ENCODE measurements around the gene KRCC1. TPM values are rescaled to one million over a fixed set of nuclear protein-coding genes. Genes with fewer than 3 reads are reported as not detected.
"Not testable (repeated sequence)": the region's sequence is repeated elsewhere in the genome, so short reads cannot be mapped to it uniquely, and the experiment has no call there.

The KRCC1 gene
- total RNA-seq, 1 donor from 2014 or later = 23.9 TPM

DNA sequence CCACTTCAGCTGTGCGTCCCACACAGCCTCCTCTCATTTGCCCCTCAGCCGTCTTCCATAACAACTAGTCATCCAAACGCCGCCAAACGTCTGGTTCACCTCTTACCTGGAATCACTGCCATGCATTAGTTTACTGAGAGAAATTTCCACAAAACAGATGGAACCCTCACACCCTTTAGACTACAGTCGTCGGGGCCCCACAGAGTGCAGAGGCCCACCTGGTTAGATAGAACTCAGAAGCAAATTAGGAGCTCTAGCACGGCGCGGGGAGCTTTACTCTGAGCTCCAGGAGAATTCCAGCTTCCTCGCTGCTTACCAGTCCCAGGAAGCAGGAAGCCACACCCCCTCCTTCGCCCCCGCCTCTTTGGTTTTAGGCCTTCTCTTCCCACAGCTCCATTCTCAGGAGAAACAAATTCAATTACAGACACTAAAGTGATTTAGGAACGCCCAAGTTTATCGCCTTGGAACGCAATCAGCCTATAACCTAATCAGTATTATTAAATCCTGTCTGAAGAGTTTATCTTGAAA lies 48.6 kb downstream of the KRCC1 start:
- intact Hi-C loops (cut with micrococcal nuclease) = no loop called here

DNA sequence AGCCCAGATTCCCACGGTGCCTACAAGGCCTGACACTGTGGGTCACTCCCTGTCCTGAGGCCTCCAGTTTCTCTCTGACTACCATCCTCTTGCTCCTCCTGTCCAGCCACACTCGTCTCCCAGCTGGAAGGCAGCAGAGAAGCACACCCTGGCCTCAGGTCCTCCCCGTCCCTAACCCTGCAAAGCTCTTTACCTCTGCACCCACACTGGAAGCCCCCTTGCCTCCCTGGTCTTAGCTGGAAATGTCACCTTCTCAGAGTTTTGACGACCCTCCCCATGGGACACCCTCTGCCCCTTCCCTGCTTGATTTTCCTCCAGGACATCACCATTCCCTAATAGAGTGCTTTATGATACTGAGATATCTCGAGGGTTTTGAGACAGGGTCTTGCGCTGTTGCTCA lies 49.8 kb downstream of the KRCC1 start:
- intact Hi-C loops (cut with micrococcal nuclease) = no loop called here

DNA sequence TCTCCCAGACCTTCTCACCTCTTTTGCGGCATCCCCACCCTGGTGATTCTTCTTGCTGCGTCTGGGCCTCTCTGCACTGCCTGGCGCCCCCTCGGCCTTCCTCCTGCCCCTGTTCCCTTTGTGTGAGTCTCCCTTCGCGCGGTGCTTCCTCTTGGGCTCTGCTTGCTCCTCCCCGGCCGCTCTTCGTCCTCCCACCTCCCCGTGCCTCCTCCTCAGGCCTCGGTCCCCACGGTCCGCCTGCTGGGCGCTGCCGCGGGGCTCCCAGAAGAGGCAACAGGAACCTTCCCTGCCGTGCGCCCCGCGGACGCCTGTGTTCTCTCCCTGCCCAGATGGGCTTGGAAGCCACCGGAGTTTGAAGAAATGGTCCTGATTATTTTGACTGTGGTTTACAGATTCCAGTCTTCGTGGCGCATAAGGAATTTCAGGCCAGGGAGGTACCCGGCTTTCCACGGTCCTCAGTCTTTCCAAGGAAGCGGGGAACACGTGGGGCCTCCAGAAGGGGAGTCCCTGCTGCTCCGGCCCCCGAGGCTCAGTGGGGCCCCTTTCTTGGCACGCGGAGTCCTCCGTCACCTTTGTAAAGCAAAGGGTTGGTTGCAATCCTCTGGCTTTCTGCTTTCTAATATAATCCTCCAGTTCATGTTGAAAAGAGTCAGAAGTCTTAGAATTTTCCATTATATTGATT lies 52.4 kb downstream of the KRCC1 start:
- intact Hi-C loops (cut with micrococcal nuclease) = no loop called here

DNA sequence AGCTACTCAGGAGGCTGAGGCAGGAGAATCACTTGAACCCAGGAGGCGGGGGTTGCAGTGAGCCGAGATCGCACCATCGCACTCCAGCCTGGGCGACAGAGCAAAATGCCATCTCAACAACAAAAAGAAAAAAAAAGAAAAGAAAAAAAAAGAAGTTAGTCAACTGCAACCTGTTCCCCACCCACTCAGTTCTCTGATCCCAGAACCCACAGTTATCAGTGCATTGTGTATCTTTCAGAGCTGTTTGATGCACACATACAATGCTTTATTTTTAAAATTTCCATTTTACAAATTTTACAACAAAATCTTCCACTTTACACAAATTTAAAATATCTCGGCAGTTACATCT lies 53.2 kb downstream of the KRCC1 start:
- intact Hi-C loops (cut with micrococcal nuclease) = loop anchor here (1.0 kb wide), 1 partner anchor 14 kb away; the partner anchor contains the start of gene RNU2-63P

DNA sequence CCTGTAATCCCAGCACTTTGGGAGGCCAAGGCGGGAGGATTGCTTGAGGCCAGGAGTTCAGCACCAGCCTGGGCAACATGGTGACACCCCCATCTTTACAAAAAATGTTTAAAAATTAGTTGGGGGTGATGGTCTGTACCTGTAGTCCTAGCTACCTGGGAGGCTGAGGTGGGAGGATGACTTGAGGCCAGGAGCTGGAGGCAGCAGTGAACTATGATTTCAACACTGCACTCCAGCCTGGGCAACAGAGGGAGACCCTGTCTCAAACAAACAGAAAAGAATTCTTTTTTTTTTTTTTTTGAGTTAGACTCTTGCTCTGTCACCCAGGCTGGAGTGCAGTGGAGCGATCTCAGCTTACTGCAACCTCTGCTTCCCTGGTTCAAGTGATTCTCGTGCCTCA lies 55.1 kb downstream of the KRCC1 start:
- intact Hi-C loops (cut with micrococcal nuclease) = not testable (repeated sequence)

DNA sequence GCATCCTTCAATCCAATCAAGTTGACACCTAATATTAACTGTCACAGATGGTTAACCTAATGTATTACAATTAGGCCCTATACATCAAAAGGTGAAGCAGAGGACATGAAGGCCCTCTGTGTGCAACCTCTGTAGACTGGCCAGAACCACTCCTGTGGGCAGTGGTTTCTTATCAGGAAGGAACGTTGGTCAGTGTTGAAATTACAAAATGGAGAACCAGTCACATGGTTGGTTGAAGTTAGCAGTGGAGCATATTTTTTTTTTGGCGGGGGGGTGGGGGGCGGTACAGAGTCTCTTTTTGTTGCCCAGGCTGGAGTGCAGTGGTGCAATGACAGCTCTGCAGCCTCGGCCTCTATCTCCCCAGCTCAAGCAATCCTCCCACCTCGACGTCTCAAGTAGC lies 59.0 kb downstream of the KRCC1 start:
- intact Hi-C loops (cut with micrococcal nuclease) = no loop called here

DNA sequence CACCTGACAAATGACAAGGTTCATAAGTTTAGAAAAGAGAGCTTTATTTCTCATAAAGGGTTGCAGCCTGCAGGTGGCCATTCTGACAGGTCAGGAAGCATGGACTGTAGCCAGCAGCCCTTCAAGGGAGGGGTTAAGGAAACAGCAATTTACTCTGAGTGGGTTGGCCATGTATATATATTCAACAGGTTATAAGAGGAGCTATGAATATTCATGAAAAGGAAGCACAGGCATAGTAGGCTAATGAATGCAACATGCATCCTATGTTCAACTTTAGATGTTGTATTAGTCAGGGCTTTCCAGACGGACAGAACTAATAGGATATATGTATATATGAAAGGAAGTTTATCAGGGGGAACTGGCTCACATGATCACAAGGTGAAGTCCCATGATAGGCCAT lies 59.8 kb downstream of the KRCC1 start:
- intact Hi-C loops (cut with micrococcal nuclease) = no loop called here

DNA sequence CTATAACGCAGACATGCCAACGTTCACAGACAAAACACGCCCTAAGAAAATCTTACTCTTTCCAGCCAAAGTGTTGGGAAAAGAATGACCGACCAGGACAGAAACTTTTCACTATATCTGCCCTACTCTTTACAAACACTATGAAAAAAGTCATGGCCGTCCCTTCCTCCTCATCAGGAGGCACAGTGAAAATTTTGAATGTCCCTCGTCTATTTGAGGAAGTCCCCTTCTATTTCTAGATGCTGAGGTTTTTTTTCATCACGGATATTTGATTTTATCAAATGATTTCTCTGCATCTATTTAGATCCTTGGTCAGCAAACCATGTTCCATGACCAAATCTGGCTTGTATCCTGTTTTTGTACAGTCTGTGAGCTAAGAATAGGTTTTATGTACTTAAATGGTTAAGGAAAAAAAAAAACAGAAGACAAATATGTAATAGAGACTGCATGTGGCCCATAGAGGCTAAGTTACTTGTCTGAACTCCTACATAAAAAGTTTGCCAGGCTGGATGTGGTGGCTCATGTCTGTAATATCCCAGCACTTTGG lies 61.2 kb downstream of the KRCC1 start:
- intact Hi-C loops (cut with micrococcal nuclease) = not testable (repeated sequence)

DNA sequence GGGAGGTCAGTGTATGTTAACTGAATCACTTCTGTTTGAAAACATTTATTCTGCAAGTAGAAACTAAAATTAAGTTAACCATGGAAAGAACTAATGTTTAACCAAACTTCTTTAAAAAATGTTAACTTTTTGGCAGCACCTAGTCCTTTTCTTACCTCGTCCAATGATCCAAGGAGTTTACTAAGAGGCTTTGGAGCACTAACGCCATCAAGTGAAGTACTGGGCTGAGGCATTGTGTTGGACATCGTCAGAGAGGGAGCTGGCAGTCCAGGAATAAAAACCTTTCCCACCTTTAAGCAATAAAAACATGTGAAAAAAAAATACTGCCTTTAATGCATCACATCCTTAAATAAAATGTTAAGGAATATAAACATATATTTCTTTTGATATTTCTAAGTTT lies 63.0 kb downstream of the KRCC1 start:
- intact Hi-C loops (cut with micrococcal nuclease) = not testable (repeated sequence)

DNA sequence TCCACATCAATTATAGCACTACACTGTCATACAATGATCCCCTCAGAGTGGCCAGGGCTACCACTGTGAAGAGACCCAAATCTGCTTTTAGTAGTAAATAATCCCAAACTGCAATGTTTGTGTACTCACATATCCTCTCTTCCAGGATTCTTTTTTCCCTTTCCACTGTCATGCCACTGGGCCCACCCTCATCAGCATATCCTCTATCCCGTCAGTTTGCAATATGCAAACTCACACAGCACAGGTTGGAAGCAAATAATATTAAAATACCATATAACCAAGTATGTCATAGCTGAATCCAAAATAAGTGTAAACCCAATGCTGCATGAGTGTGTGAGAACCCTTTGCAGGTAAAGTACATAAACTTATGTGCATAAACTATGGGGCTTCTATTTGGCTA lies 68.1 kb downstream of the KRCC1 start:
- intact Hi-C loops (cut with micrococcal nuclease) = not testable (repeated sequence)

DNA sequence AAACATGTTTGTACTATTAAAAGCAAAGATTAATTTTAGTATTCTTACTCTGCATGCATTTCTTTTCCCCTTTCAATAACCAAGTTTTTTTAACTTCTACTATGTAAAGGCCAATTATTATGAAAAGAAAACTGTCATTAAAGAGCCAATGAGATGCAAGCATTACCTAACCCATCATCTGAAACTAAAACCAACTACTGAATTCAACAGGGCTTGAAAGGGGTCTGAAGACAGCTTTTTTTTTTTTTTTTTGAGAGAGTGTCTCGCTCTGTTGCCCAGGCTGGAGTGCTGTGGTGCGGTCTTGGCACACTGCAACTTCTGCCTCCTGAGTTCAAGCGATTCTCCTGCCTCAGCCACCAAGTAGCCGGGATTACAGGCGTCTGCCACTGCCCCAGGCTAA lies 69.7 kb downstream of the KRCC1 start:
- intact Hi-C loops (cut with micrococcal nuclease) = not testable (repeated sequence)

DNA sequence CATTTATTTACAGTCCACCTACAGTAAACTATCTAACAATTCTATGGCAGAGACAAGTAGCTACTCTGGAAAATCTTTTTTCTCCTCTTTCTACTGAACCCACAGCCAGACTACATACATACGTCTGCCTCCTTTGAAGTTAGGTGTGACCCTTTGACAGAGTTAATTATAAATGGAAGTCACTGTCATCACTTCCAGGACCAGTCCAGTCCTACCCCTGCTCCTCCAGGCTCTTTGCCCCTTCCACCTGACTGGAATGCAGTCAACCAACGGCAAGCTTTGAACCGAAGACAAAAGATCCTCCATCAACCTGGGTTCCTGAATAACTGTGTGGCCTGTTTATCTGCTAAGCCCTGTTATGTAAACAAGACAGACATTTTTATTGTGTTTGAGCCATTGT lies 74.4 kb downstream of the KRCC1 start:
- intact Hi-C loops (cut with micrococcal nuclease) = not testable (repeated sequence)

Other genes with a start within 250 kb of the KRCC1 start
- 1.4 and 2.0 TPM in 2 replicates for gene RGPD2, start 230.0 kb downstream of the KRCC1 start, total RNA-seq
- 16.7 and 22.4 TPM in 2 replicates for gene RNU2-63P, start 39.2 kb downstream of the KRCC1 start, total RNA-seq
- not detected in 2 replicates for gene SMYD1, start 12.0 kb upstream of the KRCC1 start, total RNA-seq
- gene FABP1, start 72.3 kb upstream of the KRCC1 start, total RNA-seq = not detected in 2 replicates
- gene THNSL2, start 114.6 kb upstream of the KRCC1 start, total RNA-seq = 0.10 and 0.25 TPM in 2 replicates